Measurements from ENCODE around the gene SLC41A2.

GRCh38 chr12:104933128-104933527 lies 25.0 kb downstream of the SLC41A2 start:
- no peak for TF ChIP-seq YY1 (IDR thresholded peaks at IDR 0.05; ENCODE audit: insufficient read depth, insufficient read length)
- no peak for TF ChIP-seq ZNF274 (IDR thresholded peaks at IDR 0.05; ENCODE audit: low read depth, low read length)
- no peak for TF ChIP-seq SUZ12 (IDR thresholded peaks at IDR 0.05; ENCODE audit: extremely low read depth, insufficient read depth, insufficient read length)

Data from NT2/D1 (cell line).